Activated T-cell treated with anti-CD3 and anti-CD28 coated beads for 48 hours (primary cell): ENCODE data around the gene TMEM234.

Experiments
- DNase-seq: peaks from one replicate; pipeline ENCODE4 v3.0.0-alpha.2; 2020; ENCODE audit warnings: low read depth

Gene TMEM234

DNA sequence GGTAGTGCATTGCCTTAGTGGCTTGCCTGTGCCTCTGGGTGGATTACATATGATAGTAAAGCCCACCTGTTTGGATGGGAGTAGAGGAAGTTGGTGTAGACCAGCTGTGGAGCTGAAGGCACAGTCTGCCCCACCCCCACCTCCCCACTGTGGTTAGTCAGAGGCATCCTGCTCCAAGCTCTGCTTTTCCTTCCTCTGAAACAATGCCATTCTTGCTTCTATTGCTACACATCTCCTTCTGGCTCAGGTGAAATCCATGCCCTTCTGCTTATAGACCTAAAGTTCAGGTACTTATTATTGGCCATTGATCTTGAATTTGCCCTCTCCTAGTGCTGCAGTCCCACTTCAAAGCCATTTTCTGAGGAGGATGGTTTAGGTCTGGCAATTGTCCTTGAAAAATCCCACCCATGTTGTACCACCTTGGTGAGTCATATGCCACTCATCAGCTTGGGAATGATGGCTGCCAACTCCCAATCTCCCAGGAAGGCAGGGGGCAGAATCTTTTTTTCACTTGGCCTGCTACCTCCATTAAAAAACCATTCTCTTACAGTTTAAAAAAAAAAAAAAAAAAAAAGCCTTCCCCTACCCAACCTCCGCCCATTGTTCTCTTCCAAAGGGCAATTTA is 49.4 kb downstream of the TMEM234 start:
- no peak for DNase-seq

DNA sequence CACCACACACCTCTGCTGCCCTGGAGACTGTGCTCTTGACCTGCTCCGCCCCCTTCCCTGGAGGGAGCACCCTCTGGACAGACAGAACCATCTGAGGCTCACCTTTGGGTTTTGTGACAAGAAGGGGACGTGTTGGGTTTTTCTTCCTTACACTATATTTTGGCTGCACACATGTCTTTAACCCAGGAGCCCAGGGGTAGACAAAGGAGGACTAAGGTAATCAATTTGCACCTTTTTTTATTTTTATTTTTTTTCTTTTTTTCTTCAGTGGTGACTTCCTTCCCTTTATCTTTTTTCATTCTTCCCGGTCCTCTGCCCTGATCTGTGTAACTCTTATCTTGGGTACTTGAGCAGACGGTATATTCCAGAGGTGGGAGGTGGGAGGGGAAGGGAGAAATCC is 51.2 kb downstream of the TMEM234 start:
- no peak for DNase-seq
